KOPT-K1 (cell line): Measurements from ENCODE around the gene TMEM63C.

Experiments
- H3K27ac ChIP-seq: fragments of 200-600 bp; sonication (generic); 2 replicates; pipeline ENCODE4 v1.5.1; 2016; ENCODE audit warnings: antibody characterized with exemption, mild to moderate bottlenecking, low read depth, low read length; ENCODE audit not compliant: poor library complexity, severe bottlenecking
- H3K36me3 ChIP-seq: fragments of 200-600 bp; sonication (generic); 2 replicates; pipeline ENCODE4 v1.5.1; 2017; ENCODE audit warnings: antibody characterized with exemption, mild to moderate bottlenecking, low read length, moderate library complexity; ENCODE audit not compliant: insufficient read depth
- H3K9me3 ChIP-seq: fragments of 200-600 bp; sonication (generic); 2 replicates; pipeline ENCODE4 v1.5.1; 2017; ENCODE audit warnings: antibody characterized with exemption, low read length, mild to moderate bottlenecking; ENCODE audit not compliant: insufficient read depth, poor library complexity, severe bottlenecking

The TMEM63C gene

GRCh38 chr14:77199590-77199989 lies 18.0 kb downstream of the TMEM63C start:
- Histone ChIP-seq H3K9me3 (no peaks in the 10 kb centered on the region), H3K27ac (no peak overlapping the region), H3K36me3 (no peaks in the 10 kb centered on the region)

- Histone ChIP-seq H3K9me3 (no peaks in the 10 kb centered on the region), H3K36me3 (no peaks in the 10 kb centered on the region), H3K27ac (no peak overlapping the region)
These were observed 18.9 kb downstream of the TMEM63C start for GRCh38 chr14:77200406-77200985.

GRCh38 chr14:77201696-77202095 lies 20.1 kb downstream of the TMEM63C start:
- no peaks in the 10 kb centered on the region for H3K36me3 ChIP-seq
- no peaks in the 10 kb centered on the region for H3K9me3 ChIP-seq
- H3K27ac ChIP-seq = no peak overlapping the region

DNA sequence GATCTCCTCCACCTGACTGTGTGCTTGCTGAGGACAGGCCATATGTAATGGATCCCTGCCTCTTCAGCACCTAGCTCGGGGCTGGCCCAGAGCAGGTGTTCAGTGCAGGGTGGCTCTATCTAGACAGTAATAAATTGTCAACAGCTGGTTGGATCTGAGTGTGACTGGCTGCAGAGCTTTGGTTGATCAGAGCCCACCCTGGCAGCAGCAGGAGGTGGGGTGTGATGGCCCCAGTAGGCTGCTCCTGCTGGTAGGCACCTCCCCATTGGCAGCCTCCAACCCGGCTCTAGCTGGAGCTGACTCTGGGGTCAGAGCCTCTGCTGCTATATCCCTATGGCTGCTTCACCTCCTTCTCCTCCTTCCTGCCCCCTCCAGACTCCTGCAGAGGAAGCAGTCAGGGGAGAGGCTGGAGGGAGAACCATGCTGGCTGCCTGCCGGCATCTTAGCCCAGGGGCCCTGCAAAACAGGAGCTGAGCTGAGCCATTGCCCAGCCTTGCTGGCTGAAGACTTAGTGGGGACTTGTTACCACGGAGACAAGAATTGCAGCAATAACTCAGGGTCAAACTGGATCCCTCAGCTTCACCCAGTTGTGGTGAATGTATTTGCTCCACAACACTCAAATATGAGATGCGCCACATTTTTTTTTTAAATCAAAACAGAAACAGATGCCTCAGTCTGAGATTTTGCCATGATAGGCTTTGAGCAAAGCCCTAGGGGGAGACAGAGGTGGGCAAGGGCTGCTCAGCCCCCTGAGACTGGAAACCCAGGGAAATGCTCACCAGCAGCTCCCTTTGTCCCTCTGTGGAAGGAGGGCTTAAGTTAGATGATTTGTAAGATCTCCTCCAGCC lies 22.2 kb downstream of the TMEM63C start:
- H3K27ac ChIP-seq = no peak overlapping the region
- H3K9me3 ChIP-seq = no peaks in the 10 kb centered on the region
- H3K36me3 ChIP-seq = no peaks in the 10 kb centered on the region

GRCh38 chr14:77204459-77204771 lies 22.8 kb downstream of the TMEM63C start:
- Histone ChIP-seq H3K27ac (no peak overlapping the region), H3K9me3 (no peaks in the 10 kb centered on the region), H3K36me3 (no peaks in the 10 kb centered on the region)

- Histone ChIP-seq H3K36me3 (no peaks in the 10 kb centered on the region), H3K9me3 (no peaks in the 10 kb centered on the region), H3K27ac (no peak overlapping the region)
These were observed 23.3 kb downstream of the TMEM63C start for GRCh38 chr14:77204907-77205306.

DNA sequence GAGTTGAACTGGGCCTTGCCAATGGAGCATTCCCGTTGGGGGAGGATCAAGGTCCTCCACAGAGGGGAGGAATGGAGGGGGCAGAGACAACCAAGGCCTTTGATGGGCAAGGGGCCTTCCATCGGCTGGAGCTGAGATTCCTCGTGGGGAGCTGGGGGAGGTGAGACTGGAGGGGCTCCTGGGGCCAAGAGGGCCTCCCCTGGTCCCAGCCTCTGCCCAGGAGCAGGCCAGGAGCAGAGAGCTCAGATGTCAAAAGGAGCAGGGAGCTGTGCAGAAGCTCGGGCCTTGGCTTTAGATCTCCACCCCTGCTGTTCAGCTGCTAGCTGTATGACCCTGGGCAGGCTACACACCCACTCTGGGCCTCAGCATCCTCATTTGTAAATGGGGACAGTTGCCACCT lies 24.0 kb downstream of the TMEM63C start:
- H3K27ac ChIP-seq = no peak overlapping the region
- H3K9me3 ChIP-seq = no peaks in the 10 kb centered on the region
- no peaks in the 10 kb centered on the region for H3K36me3 ChIP-seq

DNA sequence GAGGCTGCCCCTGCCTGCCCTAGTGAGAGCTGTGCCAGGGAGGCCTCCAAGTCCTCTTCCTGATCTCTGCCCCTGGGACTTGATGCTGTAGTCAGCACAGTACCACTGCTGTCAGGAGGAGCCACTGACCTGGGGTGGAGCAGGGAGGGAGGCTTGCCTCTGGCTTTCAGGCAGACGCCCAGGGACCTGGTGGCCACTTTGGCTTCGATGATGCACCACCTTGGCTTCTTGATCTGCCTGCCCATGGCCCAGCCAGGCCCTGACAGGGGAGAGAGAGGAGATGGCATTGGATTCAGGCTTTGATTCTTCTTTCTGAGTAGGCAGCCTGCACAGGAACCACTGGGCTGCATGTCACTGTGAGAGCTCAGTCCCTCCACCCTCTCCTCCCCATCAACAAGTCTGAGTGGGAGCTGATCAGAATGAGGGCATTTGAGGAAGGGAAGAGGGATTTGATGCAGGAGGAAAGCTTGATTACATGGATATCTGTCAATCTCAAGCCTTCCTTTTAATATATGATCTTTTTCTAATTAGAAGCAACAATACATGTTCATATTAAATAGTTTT lies 24.7 kb downstream of the TMEM63C start:
- no peak overlapping the region for H3K27ac ChIP-seq
- no peaks in the 10 kb centered on the region for H3K36me3 ChIP-seq
- H3K9me3 ChIP-seq = no peaks in the 10 kb centered on the region

GRCh38 chr14:77206877-77207389 lies 25.3 kb downstream of the TMEM63C start:
- no peak overlapping the region for H3K27ac ChIP-seq
- no peaks in the 10 kb centered on the region for H3K9me3 ChIP-seq
- H3K36me3 ChIP-seq = no peaks in the 10 kb centered on the region

DNA sequence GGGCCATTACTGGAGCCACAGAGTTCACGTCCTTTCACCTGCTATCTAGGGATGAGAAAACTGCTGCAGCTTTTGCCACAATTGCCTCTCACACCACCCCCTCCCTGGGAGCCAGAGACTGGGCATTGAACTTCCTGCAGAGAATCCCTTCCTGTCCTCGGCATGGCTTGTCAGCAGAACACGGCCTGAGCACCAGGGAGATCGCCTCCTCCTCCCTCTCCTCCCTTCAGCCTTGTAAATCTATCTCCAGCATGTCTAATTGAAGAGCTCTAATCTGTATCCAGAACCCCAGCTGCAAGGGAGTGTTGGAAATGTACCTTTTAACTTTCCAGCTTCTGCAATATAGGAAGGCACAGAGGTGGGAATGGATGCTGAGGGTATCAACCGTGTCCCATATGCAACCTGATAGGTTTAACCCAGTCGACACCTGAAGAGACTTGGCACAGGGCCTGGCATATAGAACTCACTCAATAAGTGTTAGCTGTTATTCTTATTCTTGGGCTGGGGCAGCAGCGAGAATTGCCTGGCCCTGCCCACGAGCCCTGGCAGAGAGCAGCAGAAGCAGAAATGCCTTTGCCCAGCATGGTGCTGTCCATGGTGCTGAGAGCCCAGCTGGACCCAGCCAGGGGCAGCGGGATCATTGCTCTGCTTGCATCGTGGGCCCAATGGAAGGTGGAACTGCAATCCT lies 26.8 kb downstream of the TMEM63C start:
- H3K27ac ChIP-seq = no peak overlapping the region
- H3K9me3 ChIP-seq = no peaks in the 10 kb centered on the region
- H3K36me3 ChIP-seq = no peaks in the 10 kb centered on the region

GRCh38 chr14:77208979-77209318 lies 27.4 kb downstream of the TMEM63C start:
- H3K27ac ChIP-seq = no peak overlapping the region
- H3K36me3 ChIP-seq = no peaks in the 10 kb centered on the region
- no peaks in the 10 kb centered on the region for H3K9me3 ChIP-seq

- Histone ChIP-seq H3K27ac (no peak overlapping the region), H3K36me3 (no peaks in the 10 kb centered on the region), H3K9me3 (no peaks in the 10 kb centered on the region)
These were observed 30.7 kb downstream of the TMEM63C start for GRCh38 chr14:77212097-77212870.

DNA sequence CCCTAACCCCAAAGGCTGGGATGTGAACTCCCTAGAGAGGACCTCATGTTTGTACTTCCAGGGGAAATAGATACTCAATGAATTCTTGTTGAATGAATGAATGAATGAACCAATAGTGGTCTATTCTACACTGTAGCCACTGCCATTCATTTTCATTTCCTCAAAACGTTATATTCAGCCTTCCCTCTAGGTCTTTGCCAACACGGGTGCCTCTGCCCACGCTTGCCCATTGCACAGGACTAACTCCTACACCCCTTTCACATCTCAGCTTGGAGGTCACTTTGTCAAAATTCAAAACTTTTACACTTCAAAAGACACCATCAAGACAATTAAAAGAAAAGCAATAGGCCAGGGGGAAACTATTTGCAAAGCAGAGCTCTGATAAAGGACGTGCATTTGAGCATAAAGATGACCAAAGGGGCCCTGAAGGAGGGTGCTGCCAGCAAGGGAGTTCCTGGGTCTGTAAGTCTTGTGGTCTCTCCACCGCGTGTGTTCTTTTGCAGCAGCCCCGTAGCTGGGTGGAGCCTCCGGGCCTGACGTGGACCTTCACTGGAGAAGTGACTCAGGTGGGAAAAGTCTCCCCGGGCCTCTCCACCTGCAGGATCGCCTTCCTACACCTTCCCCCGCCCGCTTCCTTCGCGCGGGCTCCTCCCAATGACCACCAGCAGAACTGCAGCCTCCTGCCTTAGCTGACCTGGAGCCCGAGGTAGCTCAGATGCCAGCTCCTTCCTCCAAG lies 31.5 kb downstream of the TMEM63C start:
- no peaks in the 10 kb centered on the region for H3K9me3 ChIP-seq
- no peak overlapping the region for H3K27ac ChIP-seq
- H3K36me3 ChIP-seq = no peaks in the 10 kb centered on the region

GRCh38 chr14:77213679-77214016 lies 32.0 kb downstream of the TMEM63C start:
- Histone ChIP-seq H3K27ac (no peak overlapping the region), H3K36me3 (no peaks in the 10 kb centered on the region), H3K9me3 (no peaks in the 10 kb centered on the region)
